Measurements from ENCODE around the gene AHCYL1.
A peak's percentile ranks its signal among the peaks of the same experiment; 100 is the strongest.

The AHCYL1 gene

GRCh38 chr1:109997867-109998229, 13.3 kb downstream of the AHCYL1 start:
- Histone ChIP-seq H3K27me3 (ENCODE audit: control insufficient read depth in 3 of 3, insufficient read depth in 3 of 3, low read depth in 1 of 3, low read length in 3 of 3) (no peaks in the 10 kb centered on the region), H3K4me3 (ENCODE audit: low read length in 2 of 2) (no peak overlapping the region), H3K27ac (replicated peaks; ENCODE audit: low read length) (no peak overlapping the region), H3K36me3 (replicated peaks in 1 of 2; ENCODE audit: control insufficient read depth in 2 of 2, insufficient read depth in 2 of 2, low read length in 2 of 2) (peaks cover 2 to 62% of the 10 kb centered on the region in 2 donors), H4K91ac (ENCODE audit: low read depth, low read length, poor library complexity) (no peak overlapping the region), H2AFZ (ENCODE audit: low read length) (no peak overlapping the region), H2BK5ac (ENCODE audit: low read length) (no peak overlapping the region), H3K4me2 (ENCODE audit: insufficient read depth, low read length, poor library complexity, severe bottlenecking) (no peak overlapping the region), H3K18ac (ENCODE audit: low read length) (no peak overlapping the region), H2BK15ac (ENCODE audit: low read length) (no peak overlapping the region), H2BK12ac (ENCODE audit: low read length) (no peak overlapping the region), H3K4ac (ENCODE audit: low read length) (no peak overlapping the region), H3K9me3 (replicated peaks in 1 of 2; ENCODE audit: control insufficient read depth in 2 of 2, insufficient read depth in 1 of 2, low read depth in 1 of 2, low read length in 2 of 2) (no peaks in the 10 kb centered on the region), H3K4me1 (ENCODE audit: control insufficient read depth in 2 of 2, insufficient read depth in 1 of 2, low read depth in 1 of 2, low read length in 2 of 2) (peaks cover 0 to 2% of the 10 kb centered on the region in 2 donors), H3K9ac (ENCODE audit: low read depth, low read length, poor library complexity) (no peak overlapping the region), H4K8ac (ENCODE audit: low read depth, low read length) (no peak overlapping the region), H3K23ac (ENCODE audit: low read depth, low read length, poor library complexity) (no peak overlapping the region), H3K79me1 (ENCODE audit: low read depth, low read length) (peaks cover 9% of the 10 kb centered on the region), H2AK5ac (ENCODE audit: low read depth, low read length) (no peak overlapping the region), H3K14ac (ENCODE audit: low read length) (no peak overlapping the region), H2BK120ac (ENCODE audit: low read depth, low read length) (no peak overlapping the region)
- no peak for DNase-seq (ENCODE audit: low spot score)

DNA sequence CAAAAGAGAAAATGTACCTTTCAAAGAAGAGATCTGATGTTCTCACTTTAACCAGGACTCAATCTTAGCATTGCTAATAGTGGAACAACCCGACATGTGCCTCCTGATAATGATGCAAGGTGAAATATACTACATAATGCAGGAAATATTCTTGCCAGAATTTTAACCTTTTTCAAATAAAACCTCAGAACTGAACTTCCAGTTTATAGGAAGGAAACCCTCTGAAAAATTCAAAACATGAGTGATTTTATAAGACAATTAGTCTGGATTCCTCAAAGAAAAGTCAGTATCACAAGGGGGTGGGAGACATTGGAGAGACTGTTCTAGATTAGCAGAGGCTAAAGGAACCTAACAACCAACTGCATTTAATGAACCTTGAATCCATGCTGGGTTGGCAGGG, 18.1 kb downstream of the AHCYL1 start:
- Histone ChIP-seq H3K79me1 (ENCODE audit: low read depth, low read length) (peaks cover 3% of the 10 kb centered on the region), H4K8ac (ENCODE audit: low read depth, low read length) (no peak overlapping the region), H3K27me3 (ENCODE audit: control insufficient read depth in 3 of 3, insufficient read depth in 3 of 3, low read depth in 1 of 3, low read length in 3 of 3) (no peaks in the 10 kb centered on the region), H2BK120ac (ENCODE audit: low read depth, low read length) (no peak overlapping the region), H3K27ac (replicated peaks; ENCODE audit: low read length) (no peak overlapping the region), H3K18ac (ENCODE audit: low read length) (no peak overlapping the region), H3K9ac (ENCODE audit: low read depth, low read length, poor library complexity) (no peak overlapping the region), H3K23ac (ENCODE audit: low read depth, low read length, poor library complexity) (no peak overlapping the region), H3K4me1 (ENCODE audit: control insufficient read depth in 2 of 2, insufficient read depth in 1 of 2, low read depth in 1 of 2, low read length in 2 of 2) (peaks cover 9 to 16% of the 10 kb centered on the region in 2 donors), H3K4me2 (ENCODE audit: insufficient read depth, low read length, poor library complexity, severe bottlenecking) (no peak overlapping the region), H3K9me3 (replicated peaks in 1 of 2; ENCODE audit: control insufficient read depth in 2 of 2, insufficient read depth in 1 of 2, low read depth in 1 of 2, low read length in 2 of 2) (no peaks in the 10 kb centered on the region), H2AFZ (ENCODE audit: low read length) (no peak overlapping the region), H3K4me3 (ENCODE audit: low read length in 2 of 2) (no peak overlapping the region), H3K36me3 (replicated peaks in 1 of 2; ENCODE audit: control insufficient read depth in 2 of 2, insufficient read depth in 2 of 2, low read length in 2 of 2) (peaks cover 0 to 30% of the 10 kb centered on the region in 2 donors), H2AK5ac (ENCODE audit: low read depth, low read length) (no peak overlapping the region), H2BK15ac (ENCODE audit: low read length) (no peak overlapping the region), H2BK12ac (ENCODE audit: low read length) (no peak overlapping the region), H2BK5ac (ENCODE audit: low read length) (no peak overlapping the region), H3K4ac (ENCODE audit: low read length) (no peak overlapping the region), H4K91ac (ENCODE audit: low read depth, low read length, poor library complexity) (no peak overlapping the region), H3K14ac (ENCODE audit: low read length) (no peak overlapping the region)
- no peak for DNase-seq (ENCODE audit: low spot score)
- no CpG with 5 or more reads among the region's 1 CpG for WGBS, 2 donors (ENCODE audit: extremely low coverage in 2 of 2, insufficient read length in 2 of 2, insufficient replicate concordance in 1 of 2)

- Histone ChIP-seq H3K9me3 (replicated peaks in 1 of 2; ENCODE audit: control insufficient read depth in 2 of 2, insufficient read depth in 1 of 2, low read depth in 1 of 2, low read length in 2 of 2) (no peaks in the 10 kb centered on the region), H3K14ac (ENCODE audit: low read length) (no peak overlapping the region), H3K4me3 (ENCODE audit: low read length in 2 of 2) (no peak overlapping the region), H3K27me3 (ENCODE audit: control insufficient read depth in 3 of 3, insufficient read depth in 3 of 3, low read depth in 1 of 3, low read length in 3 of 3) (no peaks in the 10 kb centered on the region), H3K9ac (ENCODE audit: low read depth, low read length, poor library complexity) (no peak overlapping the region), H2BK120ac (ENCODE audit: low read depth, low read length) (no peak overlapping the region), H3K27ac (replicated peaks; ENCODE audit: low read length) (peak overlapping the region; percentile 56), H3K79me1 (ENCODE audit: low read depth, low read length) (peaks cover 3% of the 10 kb centered on the region), H3K23ac (ENCODE audit: low read depth, low read length, poor library complexity) (no peak overlapping the region), H3K18ac (ENCODE audit: low read length) (no peak overlapping the region), H4K91ac (ENCODE audit: low read depth, low read length, poor library complexity) (no peak overlapping the region), H2BK15ac (ENCODE audit: low read length) (no peak overlapping the region), H3K36me3 (replicated peaks in 1 of 2; ENCODE audit: control insufficient read depth in 2 of 2, insufficient read depth in 2 of 2, low read length in 2 of 2) (peaks cover under 1 to 32% of the 10 kb centered on the region in 2 donors), H2AK5ac (ENCODE audit: low read depth, low read length) (no peak overlapping the region), H3K4ac (ENCODE audit: low read length) (no peak overlapping the region), H2BK12ac (ENCODE audit: low read length) (no peak overlapping the region), H3K4me1 (ENCODE audit: control insufficient read depth in 2 of 2, insufficient read depth in 1 of 2, low read depth in 1 of 2, low read length in 2 of 2) (peaks cover 9 to 16% of the 10 kb centered on the region in 2 donors), H3K4me2 (ENCODE audit: insufficient read depth, low read length, poor library complexity, severe bottlenecking) (no peak overlapping the region), H4K8ac (ENCODE audit: low read depth, low read length) (no peak overlapping the region), H2AFZ (ENCODE audit: low read length) (no peak overlapping the region), H2BK5ac (ENCODE audit: low read length) (no peak overlapping the region)
- no CpG with 5 or more reads among the region's 8 CpGs for WGBS, 2 donors (ENCODE audit: extremely low coverage in 2 of 2, insufficient read length in 2 of 2, insufficient replicate concordance in 1 of 2)
- peak; percentile 29 for DNase-seq (ENCODE audit: low spot score)
These were observed 19.3 kb downstream of the AHCYL1 start for GRCh38 chr1:110003747-110004428.

DNA sequence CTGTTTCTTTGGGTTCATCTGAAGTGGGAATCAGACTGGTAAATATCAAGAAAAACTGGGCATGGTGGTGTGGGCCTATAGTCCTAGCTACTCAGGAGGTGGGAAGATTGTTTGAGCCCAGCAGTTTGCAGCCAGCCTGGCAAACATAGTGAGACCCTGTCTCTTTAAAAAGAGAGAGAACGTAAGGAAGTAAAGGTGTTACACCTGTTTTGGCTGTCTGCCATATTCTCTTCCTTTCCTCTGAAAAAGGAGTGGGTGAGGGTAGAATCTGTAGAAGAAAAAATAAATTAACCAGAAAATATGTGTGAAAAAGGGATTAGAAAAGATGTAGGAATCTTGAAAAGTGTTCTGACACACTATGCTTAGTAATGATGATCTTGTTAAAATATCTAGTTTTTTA, 20.0 kb downstream of the AHCYL1 start:
- Histone ChIP-seq H2BK12ac (ENCODE audit: low read length) (no peak overlapping the region), H3K9ac (ENCODE audit: low read depth, low read length, poor library complexity) (no peak overlapping the region), H2AFZ (ENCODE audit: low read length) (no peak overlapping the region), H3K36me3 (replicated peaks in 1 of 2; ENCODE audit: control insufficient read depth in 2 of 2, insufficient read depth in 2 of 2, low read length in 2 of 2) (peaks cover 4 to 37% of the 10 kb centered on the region in 2 donors), H3K18ac (ENCODE audit: low read length) (no peak overlapping the region), H2BK15ac (ENCODE audit: low read length) (no peak overlapping the region), H3K27me3 (ENCODE audit: control insufficient read depth in 3 of 3, insufficient read depth in 3 of 3, low read depth in 1 of 3, low read length in 3 of 3) (no peaks in the 10 kb centered on the region), H2AK5ac (ENCODE audit: low read depth, low read length) (no peak overlapping the region), H3K4me2 (ENCODE audit: insufficient read depth, low read length, poor library complexity, severe bottlenecking) (no peak overlapping the region), H3K9me3 (replicated peaks in 1 of 2; ENCODE audit: control insufficient read depth in 2 of 2, insufficient read depth in 1 of 2, low read depth in 1 of 2, low read length in 2 of 2) (no peaks in the 10 kb centered on the region), H3K79me1 (ENCODE audit: low read depth, low read length) (peaks cover 3% of the 10 kb centered on the region), H3K23ac (ENCODE audit: low read depth, low read length, poor library complexity) (no peak overlapping the region), H3K4me3 (ENCODE audit: low read length in 2 of 2) (no peak overlapping the region), H3K4ac (ENCODE audit: low read length) (no peak overlapping the region), H2BK5ac (ENCODE audit: low read length) (no peak overlapping the region), H2BK120ac (ENCODE audit: low read depth, low read length) (no peak overlapping the region), H4K8ac (ENCODE audit: low read depth, low read length) (no peak overlapping the region), H4K91ac (ENCODE audit: low read depth, low read length, poor library complexity) (no peak overlapping the region), H3K14ac (ENCODE audit: low read length) (no peak overlapping the region), H3K4me1 (ENCODE audit: control insufficient read depth in 2 of 2, insufficient read depth in 1 of 2, low read depth in 1 of 2, low read length in 2 of 2) (peaks cover 9 to 16% of the 10 kb centered on the region in 2 donors), H3K27ac (replicated peaks; ENCODE audit: low read length) (no peak overlapping the region)
- DNase-seq (ENCODE audit: low spot score) = no peak
- WGBS, 2 donors (ENCODE audit: extremely low coverage in 2 of 2, insufficient read length in 2 of 2, insufficient replicate concordance in 1 of 2) = no CpG with 5 or more reads among the region's 1 CpG

Data from neuronal stem cell (in vitro differentiated cells).